HG03442 (cell line): ENCODE measurements around the gene ASCC2.

Experiments used
- ATAC-seq: cut with Tn5 transposase; IDR thresholded peaks from one replicate; pipeline ENCODE4 v1.9.1; 2021; ENCODE audit warnings: mild to moderate bottlenecking, moderate library complexity; ENCODE audit not compliant: unreplicated experiment

ASCC2 gene

GRCh38 chr22:29820961-29821290 lies 17.1 kb downstream of the ASCC2 start:
- no peak for ATAC-seq

GRCh38 chr22:29819501-29819900 lies 18.6 kb downstream of the ASCC2 start:
- no peak for ATAC-seq

GRCh38 chr22:29817724-29818123 lies 20.4 kb downstream of the ASCC2 start:
- ATAC-seq = no peak

GRCh38 chr22:29816980-29817379 lies 21.1 kb downstream of the ASCC2 start:
- ATAC-seq = no peak

GRCh38 chr22:29816539-29816938 lies 21.5 kb downstream of the ASCC2 start:
- ATAC-seq = no peak

- no peak for ATAC-seq
These were observed 21.9 kb downstream of the ASCC2 start for GRCh38 chr22:29816128-29816527.

GRCh38 chr22:29815580-29815979 lies 22.5 kb downstream of the ASCC2 start:
- no peak for ATAC-seq

- ATAC-seq = no peak
These were observed 24.1 kb downstream of the ASCC2 start for GRCh38 chr22:29814003-29814402.

- no peak for ATAC-seq
These were observed 24.5 kb downstream of the ASCC2 start for GRCh38 chr22:29813563-29813962.

- no peak for ATAC-seq
These were observed 24.9 kb downstream of the ASCC2 start for GRCh38 chr22:29813126-29813525.

- ATAC-seq = no peak
These were observed 26.7 kb downstream of the ASCC2 start for GRCh38 chr22:29811377-29811776.

- no peak for ATAC-seq
These were observed 27.9 kb downstream of the ASCC2 start for GRCh38 chr22:29810216-29810615.

- no peak for ATAC-seq
These were observed 31.9 kb downstream of the ASCC2 start for GRCh38 chr22:29806196-29806595.

- no peak for ATAC-seq
These were observed 33.1 kb downstream of the ASCC2 start for GRCh38 chr22:29804985-29805384.

- ATAC-seq = no peak
These were observed 34.9 kb downstream of the ASCC2 start for GRCh38 chr22:29803190-29803589.

GRCh38 chr22:29801796-29802195 lies 36.3 kb downstream of the ASCC2 start:
- ATAC-seq = no peak

GRCh38 chr22:29801153-29801552 lies 36.9 kb downstream of the ASCC2 start:
- ATAC-seq = no peak

- ATAC-seq = no peak
These were observed 38.8 kb downstream of the ASCC2 start for GRCh38 chr22:29799217-29799680.

- ATAC-seq = no peak
These were observed 39.3 kb downstream of the ASCC2 start for GRCh38 chr22:29798801-29799200.

GRCh38 chr22:29798318-29798717 lies 39.8 kb downstream of the ASCC2 start:
- ATAC-seq = no peak

GRCh38 chr22:29797351-29797750 lies 40.7 kb downstream of the ASCC2 start:
- ATAC-seq = no peak

- ATAC-seq = no peak
These were observed 42.4 kb downstream of the ASCC2 start for GRCh38 chr22:29795663-29796062.

GRCh38 chr22:29793396-29793795 lies 44.7 kb downstream of the ASCC2 start:
- ATAC-seq = no peak

GRCh38 chr22:29790061-29790460 lies 48.0 kb downstream of the ASCC2 start:
- ATAC-seq = no peak
